Activated CD4-positive, CD25-positive, alpha-beta regulatory T cell (primary cell): ENCODE results near the gene HSPA12A.

Experiments
- DNase-seq, 4 experiments: peaks; one replicate each; lab custom pipeline; 2025; lab: John Stamatoyannopoulos, UW

The HSPA12A gene, protein sequence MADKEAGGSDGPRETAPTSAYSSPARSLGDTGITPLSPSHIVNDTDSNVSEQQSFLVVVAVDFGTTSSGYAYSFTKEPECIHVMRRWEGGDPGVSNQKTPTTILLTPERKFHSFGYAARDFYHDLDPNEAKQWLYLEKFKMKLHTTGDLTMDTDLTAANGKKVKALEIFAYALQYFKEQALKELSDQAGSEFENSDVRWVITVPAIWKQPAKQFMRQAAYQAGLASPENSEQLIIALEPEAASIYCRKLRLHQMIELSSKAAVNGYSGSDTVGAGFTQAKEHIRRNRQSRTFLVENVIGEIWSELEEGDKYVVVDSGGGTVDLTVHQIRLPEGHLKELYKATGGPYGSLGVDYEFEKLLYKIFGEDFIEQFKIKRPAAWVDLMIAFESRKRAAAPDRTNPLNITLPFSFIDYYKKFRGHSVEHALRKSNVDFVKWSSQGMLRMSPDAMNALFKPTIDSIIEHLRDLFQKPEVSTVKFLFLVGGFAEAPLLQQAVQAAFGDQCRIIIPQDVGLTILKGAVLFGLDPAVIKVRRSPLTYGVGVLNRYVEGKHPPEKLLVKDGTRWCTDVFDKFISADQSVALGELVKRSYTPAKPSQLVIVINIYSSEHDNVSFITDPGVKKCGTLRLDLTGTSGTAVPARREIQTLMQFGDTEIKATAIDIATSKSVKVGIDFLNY

DNA sequence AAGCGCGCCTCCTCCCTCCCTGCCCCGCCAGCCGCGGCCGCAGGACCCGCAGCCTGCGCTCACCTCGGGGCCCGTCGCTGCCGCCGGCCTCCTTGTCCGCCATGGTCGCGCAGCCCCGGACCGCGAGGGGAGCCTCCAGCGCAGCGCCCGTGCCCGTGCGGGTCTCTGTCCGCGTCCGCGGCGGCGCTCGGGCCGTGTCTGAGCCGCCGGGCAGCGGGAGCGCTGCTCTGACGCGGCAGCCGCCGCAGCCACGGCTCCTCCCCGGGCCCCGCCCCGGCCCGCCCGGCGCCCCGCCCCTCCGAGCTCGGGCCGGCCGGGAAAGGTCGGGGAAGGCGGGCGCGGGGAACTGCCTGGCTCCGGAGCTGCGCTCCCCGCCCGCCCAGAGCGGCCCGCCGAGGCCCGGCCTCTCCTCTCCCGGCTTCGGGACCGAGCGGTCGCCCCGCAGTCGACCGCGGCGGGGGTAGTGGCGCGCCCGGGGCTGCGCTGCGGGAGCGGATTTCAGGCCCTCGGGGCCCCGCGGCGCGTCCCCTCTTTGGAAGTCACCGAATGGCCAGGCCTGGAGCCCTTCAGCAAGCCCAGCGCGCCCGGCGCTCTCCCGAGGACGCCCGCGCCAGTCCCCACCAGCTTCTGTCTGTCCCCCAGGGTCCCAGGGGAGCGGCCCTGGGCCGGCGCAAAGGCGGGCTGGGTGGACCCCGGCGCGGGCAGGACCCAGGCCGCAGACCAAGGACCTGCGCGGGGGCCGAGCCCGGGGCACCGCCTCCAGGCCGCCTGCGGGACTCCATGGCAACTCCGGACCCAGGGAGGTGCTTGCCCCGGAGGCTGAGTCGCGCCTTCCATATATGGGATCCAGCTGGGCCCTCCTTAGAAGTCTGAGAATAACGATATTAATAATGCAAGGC lies at the start of gene HSPA12A:
HSPA12A (minus strand) TSS at position 200 of the 899 bp plus-strand sequence; CDS start at position 103, 97 bp downstream.
- DNase-seq = no peak

DNA sequence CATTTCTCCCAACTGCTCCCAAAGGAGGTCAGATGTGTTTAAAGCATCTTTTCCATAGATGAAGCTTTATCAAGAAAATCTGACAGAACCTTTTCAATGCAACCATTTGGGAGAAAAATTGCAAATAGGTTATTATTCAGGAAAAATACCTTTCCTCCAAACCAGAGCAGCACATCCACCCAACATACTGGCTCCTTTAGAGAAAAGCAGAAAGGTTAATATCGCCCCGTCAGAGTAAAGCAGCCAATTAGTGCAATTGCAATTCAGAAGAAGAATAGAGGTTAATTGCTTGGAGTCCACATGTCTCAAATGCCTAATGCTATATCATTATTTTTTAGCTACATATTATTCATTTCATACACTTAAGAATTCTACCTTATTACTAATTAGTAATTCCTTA lies 48.9 kb upstream of the HSPA12A start:
- no peak for DNase-seq

- DNase-seq = peak; percentile 50 to 61 (median 54)
Observed at GRCh38 chr10:116787893-116788665, 45.7 kb upstream of the HSPA12A start.

- no peak for DNase-seq
Observed at GRCh38 chr10:116787053-116787659, 44.8 kb upstream of the HSPA12A start.

DNA sequence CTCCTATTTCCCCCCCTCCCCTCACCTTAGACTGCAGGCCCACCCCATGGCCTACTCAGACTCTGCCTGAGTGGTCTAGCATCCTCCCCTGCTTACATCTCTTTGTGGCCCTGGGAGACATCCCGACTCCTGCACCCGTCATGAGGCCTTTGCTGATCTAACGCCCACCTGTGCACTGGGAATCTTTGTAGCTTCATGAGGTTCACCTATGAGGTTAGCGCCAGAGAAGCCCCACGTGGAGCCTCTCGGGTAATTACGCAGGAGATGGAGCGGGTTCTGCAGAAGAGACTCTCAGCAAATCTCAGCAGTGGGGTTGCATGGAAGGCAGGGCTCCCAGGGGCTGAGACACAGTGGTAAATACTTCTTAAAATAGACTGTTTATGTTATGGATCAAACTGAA lies 43.5 kb upstream of the HSPA12A start:
- no peak for DNase-seq

- no peak for DNase-seq
Observed at GRCh38 chr10:116785282-116785681, 42.9 kb upstream of the HSPA12A start.

DNA sequence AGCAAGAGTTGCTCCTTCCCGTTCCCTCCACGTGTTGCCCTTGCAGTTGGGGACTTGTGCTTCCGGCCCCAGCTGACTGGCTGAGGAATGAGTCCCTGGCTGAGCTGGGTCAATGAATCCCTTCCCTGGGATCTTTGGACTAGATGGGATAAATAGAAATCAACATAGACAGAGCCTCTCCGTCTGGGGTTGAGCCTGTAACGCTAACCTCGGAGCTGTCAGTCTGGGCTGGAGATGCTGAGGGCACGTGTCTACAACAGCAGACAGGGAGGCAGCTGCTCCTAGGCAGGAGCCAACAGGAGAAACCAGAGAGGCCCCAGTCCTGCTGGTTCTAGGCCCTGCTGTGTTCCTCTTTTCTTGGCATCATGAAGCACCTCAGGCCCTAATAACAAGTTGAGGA lies 42.3 kb upstream of the HSPA12A start:
- no peak for DNase-seq

- no peak for DNase-seq
Observed at GRCh38 chr10:116784035-116784434, 41.7 kb upstream of the HSPA12A start.

- DNase-seq = no peak
Observed at GRCh38 chr10:116783011-116783655, 40.8 kb upstream of the HSPA12A start.

- no peak for DNase-seq
Observed at GRCh38 chr10:116781370-116781884, 39.1 kb upstream of the HSPA12A start.

DNA sequence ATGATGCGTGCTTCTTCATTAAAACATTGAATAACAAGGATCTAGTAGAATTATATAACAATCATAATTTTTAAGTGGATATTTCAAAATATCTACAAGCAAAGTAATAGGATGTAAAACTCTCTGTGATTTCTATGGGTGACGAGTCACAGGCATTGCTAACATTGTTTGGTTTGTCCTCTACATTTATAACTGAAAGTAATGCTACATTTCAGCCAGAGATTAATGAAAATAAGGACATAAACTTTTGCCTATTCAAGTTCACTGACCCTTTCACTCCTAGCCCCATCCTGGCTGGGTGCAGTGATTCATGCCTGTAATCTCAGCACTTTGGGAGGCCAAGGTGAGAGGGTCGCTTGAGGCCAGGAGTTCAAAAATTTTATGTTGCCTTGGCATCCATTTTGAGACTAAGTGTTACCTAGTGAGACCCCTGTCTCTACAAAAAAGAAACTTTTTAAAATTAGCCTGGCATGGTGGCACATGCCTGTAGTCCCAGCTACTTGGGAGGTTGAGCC lies 38.4 kb upstream of the HSPA12A start:
- no peak for DNase-seq

GRCh38 chr10:116779076-116779687 lies 36.8 kb upstream of the HSPA12A start:
- no peak for DNase-seq

GRCh38 chr10:116777006-116777405 lies 34.6 kb upstream of the HSPA12A start:
- DNase-seq = no peak

GRCh38 chr10:116775488-116776400 lies 33.4 kb upstream of the HSPA12A start:
- DNase-seq = no peak

DNA sequence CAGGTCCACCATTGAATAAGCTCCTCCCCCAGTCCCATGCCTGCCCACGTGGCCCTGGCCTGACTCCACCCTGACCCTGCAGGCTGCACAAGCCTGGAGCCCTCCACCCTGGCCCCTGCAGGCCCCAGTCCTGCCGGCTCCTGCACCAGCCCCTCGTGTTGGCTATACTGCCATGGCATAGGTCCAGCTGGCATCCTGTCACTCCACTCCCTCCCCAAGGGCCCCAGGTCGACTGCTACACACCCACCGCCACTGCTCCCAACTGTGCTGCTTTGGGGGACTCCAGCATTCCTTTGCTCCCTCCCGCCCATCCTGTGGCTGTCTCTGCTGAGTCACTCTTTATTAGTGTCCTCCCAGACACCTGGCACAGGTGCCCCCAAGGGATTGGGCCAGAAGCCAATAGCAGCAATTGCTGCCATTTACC lies 32.4 kb upstream of the HSPA12A start:
- no peak for DNase-seq

- DNase-seq = no peak
Observed at GRCh38 chr10:116772909-116773705, 30.7 kb upstream of the HSPA12A start.

- DNase-seq = no peak
Observed at GRCh38 chr10:116771959-116772585, 29.7 kb upstream of the HSPA12A start.
